Spleen (tissue), 7 donors: ENCODE results near the gene PAFAH2.

ENCODE experiments used
- CTCF ChIP-seq, 11 experiments: fragments of 200-600 bp in 7 of 11; fragments of 450-650 bp in 4 of 11; sonication (generic) in 4 of 11; IDR thresholded peaks in 8 of 11; conservative IDR thresholded peaks in 3 of 11; 1 replicate in 7 of 11; 2 replicates in 4 of 11; pipeline versions ENCODE4 v1.4.0 to v1.8.0; 2016 to 2021; ENCODE audit warnings: antibody characterized with exemption in 11 of 11, inconsistent platforms in 4 of 11, mild to moderate bottlenecking in 1 of 11
- POLR2A ChIP-seq, 3 donors: fragments of 450-650 bp; IDR thresholded peaks; one replicate each; pipeline ENCODE4 v1.5.1; 2017; ENCODE audit warnings: antibody characterized with exemption in 3 of 3, mild to moderate bottlenecking in 1 of 3
- donor health status: DM: no; HTN: no; CAD: no; lungs with moderate emphysema.
- donor health status: DM: no; HTN: no; CAD: no.
- donor health status: DM: no; HTN: no; CAD: no.

GRCh38 chr1:26023009-26023408 is 25.1 kb upstream of the PAFAH2 start:
- no peak for TF ChIP-seq CTCF (IDR thresholded peaks at IDR 0.05 in 8 of 11, conservative IDR thresholded peaks at IDR 0.05 in 3 of 11)
- TF ChIP-seq POLR2A (IDR thresholded peaks at IDR 0.05) = no peak
